SK-N-MC (cell line): ENCODE data around the gene CTF1.

Source experiments
- EZH2 ChIP-seq: fragments of 200-600 bp; sonication (generic); IDR thresholded peaks from one replicate; pipeline ENCODE4 v1.6.1; 2017; ENCODE audit warnings: antibody characterized with exemption
- FOXP2 ChIP-seq: optimal IDR thresholded peaks from 2 replicates; pipeline ENCODE3; 2011; ENCODE audit warnings: mild to moderate bottlenecking, moderate library complexity; ENCODE audit not compliant: insufficient read depth; ENCODE audit errors: extremely low read length, control extremely low read depth
- POLR2AphosphoS5 ChIP-seq: IDR thresholded peaks from 2 replicates; pipeline ENCODE4 v1.6.1; 2012; ENCODE audit warnings: mild to moderate bottlenecking, low read depth, low read length, borderline replicate concordance

- TF ChIP-seq POLR2AphosphoS5 = no peak
- no peak for TF ChIP-seq EZH2
- no peak for TF ChIP-seq FOXP2
Observed at GRCh38 chr16:30910427-30911029, 14.1 kb downstream of the CTF1 start.
